ENCODE measurements around the gene JADE2.
"Not testable (repeated sequence)": the region's sequence is repeated elsewhere in the genome, so short reads cannot be mapped to it uniquely, and the experiment has no call there.

The JADE2 gene

GRCh38 chr5:134552716-134553115, 27.2 kb downstream of the JADE2 start:
- DNase-seq: not testable (repeated sequence)

- DNase-seq: no peak
Observed at GRCh38 chr5:134553821-134554267, 28.4 kb downstream of the JADE2 start.

GRCh38 chr5:134554319-134555222, 29.1 kb downstream of the JADE2 start:
- peak; percentile 65 to 69 for DNase-seq

- no peak for DNase-seq
Observed at GRCh38 chr5:134555223-134555889, 29.9 kb downstream of the JADE2 start.

GRCh38 chr5:134555890-134556311, 30.4 kb downstream of the JADE2 start:
- DNase-seq: peak; percentile 89 to 90

- not testable (repeated sequence) for DNase-seq
Observed at GRCh38 chr5:134556588-134556987, 31.1 kb downstream of the JADE2 start.

GRCh38 chr5:134556994-134557393, 31.5 kb downstream of the JADE2 start:
- no peak for DNase-seq

GRCh38 chr5:134559672-134560071, 34.2 kb downstream of the JADE2 start:
- DNase-seq: no peak

GRCh38 chr5:134560698-134561097, 35.2 kb downstream of the JADE2 start:
- no peak for DNase-seq

GRCh38 chr5:134561871-134562296, 36.4 kb downstream of the JADE2 start:
- no peak for DNase-seq

GRCh38 chr5:134563221-134563620, 37.8 kb downstream of the JADE2 start:
- DNase-seq: no peak

GRCh38 chr5:134563962-134564361, 38.5 kb downstream of the JADE2 start:
- DNase-seq: no peak

- no peak for DNase-seq
Observed at GRCh38 chr5:134564396-134564795, 38.9 kb downstream of the JADE2 start.

GRCh38 chr5:134565791-134566740, 40.6 kb downstream of the JADE2 start:
- DNase-seq: no peak

- DNase-seq: no peak
Observed at GRCh38 chr5:134566741-134567221, 41.3 kb downstream of the JADE2 start.

- DNase-seq: peak in 1 of 2 donors; percentile 9
Observed at GRCh38 chr5:134567641-134568336, 42.3 kb downstream of the JADE2 start.

GRCh38 chr5:134568337-134568700, 42.8 kb downstream of the JADE2 start:
- no peak for DNase-seq

- no peak for DNase-seq
Observed at GRCh38 chr5:134568761-134569695, 43.6 kb downstream of the JADE2 start.

GRCh38 chr5:134569758-134570364, 44.4 kb downstream of the JADE2 start:
- DNase-seq: no peak

- no peak for DNase-seq
Observed at GRCh38 chr5:134570365-134570758, 44.9 kb downstream of the JADE2 start.
